Stimulated activated memory B cell treated with anti-CD40 and anti-IgM and Interleukin-4, amounts not matched to agents 10 μg/mL and 1 μg/mL and 100 μg/mL, for 72 hours (primary cell): Measurements from ENCODE around the gene PACSIN2.

ENCODE experiments used
- ATAC-seq: fragments of 150-1000 bp; cut with Tn5 transposase; 2 replicates; pipeline ENCODE4 v1.10.0; 2021
- H3K27ac Mint-ChIP-seq: one replicate; pipeline ENCODE4 v1.8.0; 2022; ENCODE audit warnings: mild to moderate bottlenecking, mixed read lengths
- H3K27me3 Mint-ChIP-seq: one replicate; pipeline ENCODE4 v1.8.0; 2022; ENCODE audit warnings: mixed read lengths
- H3K36me3 Mint-ChIP-seq: one replicate; pipeline ENCODE4 v1.8.0; 2022; ENCODE audit warnings: mixed read lengths
- H3K4me1 Mint-ChIP-seq: one replicate; pipeline ENCODE4 v1.8.0; 2022; ENCODE audit warnings: mixed read lengths
- H3K4me3 Mint-ChIP-seq: one replicate; pipeline ENCODE4 v1.8.0; 2022; ENCODE audit warnings: mild to moderate bottlenecking, moderate library complexity, mixed read lengths
- H3K9me3 Mint-ChIP-seq: one replicate; pipeline ENCODE4 v1.8.0; 2022; ENCODE audit warnings: mixed read lengths

Gene PACSIN2

GRCh38 chr22:42878561-42879305 is 136.2 kb downstream of the PACSIN2 start:
- Mint-ChIP-seq H3K27ac (peak overlapping the region; percentile 35), H3K4me3 (no peak overlapping the region), H3K4me1 (peaks cover 12% of the 10 kb centered on the region), H3K9me3 (no peaks in the 10 kb centered on the region), H3K36me3 (peaks cover 50% of the 10 kb centered on the region), H3K27me3 (no peaks in the 10 kb centered on the region)
- no peak for ATAC-seq

GRCh38 chr22:42877597-42878340 is 137.2 kb downstream of the PACSIN2 start:
- no peaks in the 10 kb centered on the region for H3K27me3 Mint-ChIP-seq
- H3K27ac Mint-ChIP-seq, result no peak overlapping the region
- H3K4me1 Mint-ChIP-seq, result peaks cover 11% of the 10 kb centered on the region

GRCh38 chr22:42877158-42877557 is 137.8 kb downstream of the PACSIN2 start:
- Mint-ChIP-seq H3K9me3 (no peaks in the 10 kb centered on the region), H3K27me3 (no peaks in the 10 kb centered on the region), H3K36me3 (peaks cover 48% of the 10 kb centered on the region), H3K4me3 (no peak overlapping the region), H3K4me1 (peaks cover 5% of the 10 kb centered on the region), H3K27ac (no peak overlapping the region)
- ATAC-seq, result no peak

More at GRCh38 chr22:42877597-42878340, 137.2 kb downstream of the PACSIN2 start:
- no peaks in the 10 kb centered on the region for H3K9me3 Mint-ChIP-seq
- no peak for ATAC-seq
- H3K36me3 Mint-ChIP-seq, result peaks cover 50% of the 10 kb centered on the region
- no peak overlapping the region for H3K4me3 Mint-ChIP-seq

GRCh38 chr22:42876041-42876440 is 138.9 kb downstream of the PACSIN2 start:
- Mint-ChIP-seq H3K4me3 (no peak overlapping the region), H3K27me3 (no peaks in the 10 kb centered on the region), H3K4me1 (no peaks in the 10 kb centered on the region), H3K36me3 (peaks cover 54% of the 10 kb centered on the region), H3K9me3 (no peaks in the 10 kb centered on the region), H3K27ac (no peak overlapping the region)
- no peak for ATAC-seq

GRCh38 chr22:42874010-42874409 is 140.9 kb downstream of the PACSIN2 start:
- Mint-ChIP-seq H3K4me1 (no peaks in the 10 kb centered on the region), H3K9me3 (no peaks in the 10 kb centered on the region), H3K36me3 (peaks cover 52% of the 10 kb centered on the region), H3K27ac (no peak overlapping the region), H3K27me3 (no peaks in the 10 kb centered on the region), H3K4me3 (no peak overlapping the region)
- ATAC-seq, result no peak

GRCh38 chr22:42873356-42873755 is 141.6 kb downstream of the PACSIN2 start:
- ATAC-seq, result no peak
- Mint-ChIP-seq H3K9me3 (no peaks in the 10 kb centered on the region), H3K27ac (peak overlapping the region; percentile 51), H3K27me3 (no peaks in the 10 kb centered on the region), H3K4me3 (no peak overlapping the region), H3K36me3 (peaks cover 48% of the 10 kb centered on the region), H3K4me1 (no peaks in the 10 kb centered on the region)

- Mint-ChIP-seq H3K36me3 (peaks cover 47% of the 10 kb centered on the region), H3K9me3 (no peaks in the 10 kb centered on the region), H3K27ac (no peak overlapping the region), H3K4me1 (peaks cover 3% of the 10 kb centered on the region), H3K27me3 (no peaks in the 10 kb centered on the region), H3K4me3 (no peak overlapping the region)
- ATAC-seq, result no peak
Observed at GRCh38 chr22:42872821-42873220, 142.1 kb downstream of the PACSIN2 start.

GRCh38 chr22:42871146-42872050 is 143.6 kb downstream of the PACSIN2 start:
- Mint-ChIP-seq H3K36me3 (peaks cover 38% of the 10 kb centered on the region), H3K27ac (no peak overlapping the region), H3K4me3 (no peak overlapping the region)

GRCh38 chr22:42869888-42870480 is 145.0 kb downstream of the PACSIN2 start:
- Mint-ChIP-seq H3K9me3 (no peaks in the 10 kb centered on the region), H3K27me3 (no peaks in the 10 kb centered on the region), H3K27ac (no peak overlapping the region), H3K36me3 (peaks cover 24% of the 10 kb centered on the region), H3K4me3 (no peak overlapping the region), H3K4me1 (peaks cover 9% of the 10 kb centered on the region)
- ATAC-seq, result no peak

More at GRCh38 chr22:42871146-42872050, 143.6 kb downstream of the PACSIN2 start:
- ATAC-seq, result no peak
- Mint-ChIP-seq H3K9me3 (no peaks in the 10 kb centered on the region), H3K27me3 (no peaks in the 10 kb centered on the region), H3K4me1 (peaks cover 9% of the 10 kb centered on the region)

GRCh38 chr22:42869463-42869862 is 145.5 kb downstream of the PACSIN2 start:
- H3K27ac Mint-ChIP-seq, result no peak overlapping the region
- H3K9me3 Mint-ChIP-seq, result no peaks in the 10 kb centered on the region
- H3K4me1 Mint-ChIP-seq, result peaks cover 9% of the 10 kb centered on the region
- ATAC-seq, result no peak
- H3K4me3 Mint-ChIP-seq, result no peak overlapping the region
- peaks cover 29% of the 10 kb centered on the region for H3K36me3 Mint-ChIP-seq
- H3K27me3 Mint-ChIP-seq, result no peaks in the 10 kb centered on the region

GRCh38 chr22:42868751-42869251 is 146.1 kb downstream of the PACSIN2 start:
- Mint-ChIP-seq H3K4me1 (peaks cover 9% of the 10 kb centered on the region), H3K27ac (no peak overlapping the region), H3K27me3 (no peaks in the 10 kb centered on the region), H3K36me3 (peaks cover 29% of the 10 kb centered on the region), H3K4me3 (no peak overlapping the region), H3K9me3 (no peaks in the 10 kb centered on the region)
- ATAC-seq, result no peak

GRCh38 chr22:42866100-42866499 is 148.8 kb downstream of the PACSIN2 start:
- Mint-ChIP-seq H3K4me3 (no peak overlapping the region), H3K36me3 (peaks cover 13% of the 10 kb centered on the region), H3K9me3 (peaks cover 3% of the 10 kb centered on the region), H3K27me3 (no peaks in the 10 kb centered on the region), H3K27ac (peak overlapping the region; percentile 13), H3K4me1 (peaks cover 18% of the 10 kb centered on the region)
- no peak for ATAC-seq

- peaks cover 13% of the 10 kb centered on the region for H3K36me3 Mint-ChIP-seq
- no peak overlapping the region for H3K27ac Mint-ChIP-seq
- no peak for ATAC-seq
- no peaks in the 10 kb centered on the region for H3K27me3 Mint-ChIP-seq
- peaks cover 24% of the 10 kb centered on the region for H3K4me1 Mint-ChIP-seq
- H3K4me3 Mint-ChIP-seq, result no peak overlapping the region
- H3K9me3 Mint-ChIP-seq, result peaks cover 3% of the 10 kb centered on the region
Observed at GRCh38 chr22:42865536-42865935, 149.4 kb downstream of the PACSIN2 start.

- no peak overlapping the region for H3K4me3 Mint-ChIP-seq
- H3K4me1 Mint-ChIP-seq, result peaks cover 34% of the 10 kb centered on the region
- ATAC-seq, result peak; percentile 86
- peaks cover 3% of the 10 kb centered on the region for H3K9me3 Mint-ChIP-seq
- peak overlapping the region; percentile 66 for H3K27ac Mint-ChIP-seq
- no peaks in the 10 kb centered on the region for H3K27me3 Mint-ChIP-seq
- H3K36me3 Mint-ChIP-seq, result peaks cover 6% of the 10 kb centered on the region
Observed at GRCh38 chr22:42863349-42863961, 151.5 kb downstream of the PACSIN2 start.
